Left renal pelvis (tissue), 4 donors: ENCODE results near the gene SPTLC3. TPM values are rescaled to one million over a fixed set of nuclear protein-coding genes. Genes with fewer than 3 reads are reported as not detected.

Experiments
- DNase-seq, 4 donors: peaks; one replicate each; pipeline ENCODE4 v3.0.0-alpha.2; 2013; ENCODE audit warnings: low read depth in 4 of 4, low spot score in 3 of 4
- polyA plus RNA-seq, 4 donors: library from polyadenylated mRNA; unstranded; fragments of 120-200 nt; gene quantifications; one replicate each; pipeline ENCODE4 v1.2.1, GENCODE V29; 2013; ENCODE audit not compliant: insufficient read length in 4 of 4

The SPTLC3 gene
- polyA plus RNA-seq, 4 donors, result 7.9 to 24.7 (median 21.5) TPM

- no peak for DNase-seq
Observed at GRCh38 chr20:13128173-13128572, 119.4 kb downstream of the SPTLC3 start.

- no peak for DNase-seq
Observed at GRCh38 chr20:13130061-13130706, 121.4 kb downstream of the SPTLC3 start.

- no peak for DNase-seq
Observed at GRCh38 chr20:13130707-13131103, 121.9 kb downstream of the SPTLC3 start.

GRCh38 chr20:13131688-13132087 is 122.9 kb downstream of the SPTLC3 start:
- DNase-seq, result no peak

- no peak for DNase-seq
Observed at GRCh38 chr20:13139459-13140150, 130.8 kb downstream of the SPTLC3 start.

- DNase-seq, result no peak
Observed at GRCh38 chr20:13140201-13140600, 131.4 kb downstream of the SPTLC3 start.

GRCh38 chr20:13140775-13141174 is 132.0 kb downstream of the SPTLC3 start:
- DNase-seq, result no peak

- DNase-seq, result no peak
Observed at GRCh38 chr20:13141546-13141945, 132.8 kb downstream of the SPTLC3 start.

GRCh38 chr20:13142143-13142542 is 133.4 kb downstream of the SPTLC3 start:
- no peak for DNase-seq

- DNase-seq, result no peak
Observed at GRCh38 chr20:13147071-13147963, 138.5 kb downstream of the SPTLC3 start.

GRCh38 chr20:13147971-13148370 is 139.2 kb downstream of the SPTLC3 start:
- no peak for DNase-seq

- no peak for DNase-seq
Observed at GRCh38 chr20:13148402-13148801, 139.6 kb downstream of the SPTLC3 start.

- no peak for DNase-seq
Observed at GRCh38 chr20:13148961-13149360, 140.2 kb downstream of the SPTLC3 start.

GRCh38 chr20:13149371-13150105 is 140.8 kb downstream of the SPTLC3 start:
- no peak for DNase-seq

GRCh38 chr20:13158369-13158768 is 149.6 kb downstream of the SPTLC3 start:
- no peak for DNase-seq

GRCh38 chr20:13159889-13160288 is 151.1 kb downstream of the SPTLC3 start:
- no peak for DNase-seq

- DNase-seq, result no peak
Observed at GRCh38 chr20:13165203-13165602, 156.4 kb downstream of the SPTLC3 start.

- DNase-seq, result no peak
Observed at GRCh38 chr20:13166011-13166410, 157.2 kb downstream of the SPTLC3 start.

- no peak for DNase-seq
Observed at GRCh38 chr20:13166437-13166836, 157.7 kb downstream of the SPTLC3 start.

- DNase-seq, result no peak
Observed at GRCh38 chr20:13169086-13169485, 160.3 kb downstream of the SPTLC3 start.

- no peak for DNase-seq
Observed at GRCh38 chr20:13170771-13171170, 162.0 kb downstream of the SPTLC3 start.
